ENCODE results near the gene COL4A3.

COL4A3 gene

GRCh38 chr2:227141301-227141700 is 23.1 kb upstream of the COL4A3 start:
- Histone ChIP-seq H3K36me3 (replicated peaks in 1 of 2; ENCODE audit: control insufficient read depth in 2 of 2, insufficient read depth in 2 of 2, low read length in 2 of 2) (no peaks in the 10 kb centered on the region), H4K91ac (ENCODE audit: low read depth, low read length, poor library complexity) (no peak overlapping the region), H3K4me3 (ENCODE audit: low read length in 2 of 2) (no peak overlapping the region), H2BK12ac (ENCODE audit: low read length) (no peak overlapping the region), H3K79me1 (ENCODE audit: low read depth, low read length) (no peaks in the 10 kb centered on the region), H2BK120ac (ENCODE audit: low read depth, low read length) (no peak overlapping the region), H3K4me1 (ENCODE audit: control insufficient read depth in 2 of 2, insufficient read depth in 1 of 2, low read depth in 1 of 2, low read length in 2 of 2) (no peaks in the 10 kb centered on the region), H2BK15ac (ENCODE audit: low read length) (no peak overlapping the region), H2AK5ac (ENCODE audit: low read depth, low read length) (no peak overlapping the region), H3K4ac (ENCODE audit: low read length) (no peak overlapping the region), H3K4me2 (ENCODE audit: insufficient read depth, low read length, poor library complexity, severe bottlenecking) (no peak overlapping the region), H3K9me3 (replicated peaks in 1 of 2; ENCODE audit: control insufficient read depth in 2 of 2, insufficient read depth in 1 of 2, low read depth in 1 of 2, low read length in 2 of 2) (no peaks in the 10 kb centered on the region), H3K14ac (ENCODE audit: low read length) (no peak overlapping the region), H3K27me3 (ENCODE audit: control insufficient read depth in 3 of 3, insufficient read depth in 3 of 3, low read depth in 1 of 3, low read length in 3 of 3) (peaks cover 0 to 13% (median 0%) of the 10 kb centered on the region in 3 experiments), H3K18ac (ENCODE audit: low read length) (no peak overlapping the region), H3K23ac (ENCODE audit: low read depth, low read length, poor library complexity) (no peak overlapping the region), H2BK5ac (ENCODE audit: low read length) (no peak overlapping the region), H4K8ac (ENCODE audit: low read depth, low read length) (no peak overlapping the region), H2AFZ (ENCODE audit: low read length) (no peak overlapping the region), H3K27ac (replicated peaks; ENCODE audit: low read length) (no peak overlapping the region), H3K9ac (ENCODE audit: low read depth, low read length, poor library complexity) (no peak overlapping the region)
- DNase-seq (ENCODE audit: low spot score), result no peak
- WGBS, 2 donors (ENCODE audit: extremely low coverage in 2 of 2, insufficient read length in 2 of 2, insufficient replicate concordance in 1 of 2), result 100% methylated on average over 2 of the region's 4 CpGs; no CpG with 5 or more reads in 1 of the 2 donors

GRCh38 chr2:227143895-227144294 is 20.5 kb upstream of the COL4A3 start:
- H3K27ac ChIP-seq (replicated peaks; ENCODE audit: low read length), result no peak overlapping the region
- no peak overlapping the region for H2BK120ac ChIP-seq (ENCODE audit: low read depth, low read length)
- no peak overlapping the region for H3K14ac ChIP-seq (ENCODE audit: low read length)
- H3K23ac ChIP-seq (ENCODE audit: low read depth, low read length, poor library complexity), result no peak overlapping the region
- no peak overlapping the region for H3K4me3 ChIP-seq (ENCODE audit: low read length in 2 of 2)
- no peaks in the 10 kb centered on the region for H3K4me1 ChIP-seq (ENCODE audit: control insufficient read depth in 2 of 2, insufficient read depth in 1 of 2, low read depth in 1 of 2, low read length in 2 of 2)
- no peak overlapping the region for H2BK12ac ChIP-seq (ENCODE audit: low read length)
- no peak overlapping the region for H2BK5ac ChIP-seq (ENCODE audit: low read length)
- DNase-seq (ENCODE audit: low spot score), result no peak
- no peaks in the 10 kb centered on the region for H3K36me3 ChIP-seq (replicated peaks in 1 of 2; ENCODE audit: control insufficient read depth in 2 of 2, insufficient read depth in 2 of 2, low read length in 2 of 2)
- peaks cover 0 to 5% of the 10 kb centered on the region in 2 donors for H3K9me3 ChIP-seq (replicated peaks in 1 of 2; ENCODE audit: control insufficient read depth in 2 of 2, insufficient read depth in 1 of 2, low read depth in 1 of 2, low read length in 2 of 2)
- H3K4me2 ChIP-seq (ENCODE audit: insufficient read depth, low read length, poor library complexity, severe bottlenecking), result no peak overlapping the region
- no peak overlapping the region for H4K91ac ChIP-seq (ENCODE audit: low read depth, low read length, poor library complexity)
- no peak overlapping the region for H3K9ac ChIP-seq (ENCODE audit: low read depth, low read length, poor library complexity)
- H2AFZ ChIP-seq (ENCODE audit: low read length), result no peak overlapping the region
- H3K4ac ChIP-seq (ENCODE audit: low read length), result no peak overlapping the region
- WGBS, 2 donors (ENCODE audit: extremely low coverage in 2 of 2, insufficient read length in 2 of 2, insufficient replicate concordance in 1 of 2), result no CpG with 5 or more reads among the region's 1 CpG
- no peak overlapping the region for H4K8ac ChIP-seq (ENCODE audit: low read depth, low read length)
- H3K18ac ChIP-seq (ENCODE audit: low read length), result no peak overlapping the region
- H2AK5ac ChIP-seq (ENCODE audit: low read depth, low read length), result no peak overlapping the region
- H3K79me1 ChIP-seq (ENCODE audit: low read depth, low read length), result no peaks in the 10 kb centered on the region
- H2BK15ac ChIP-seq (ENCODE audit: low read length), result no peak overlapping the region
- peaks cover 0 to 3% (median 0%) of the 10 kb centered on the region in 3 experiments for H3K27me3 ChIP-seq (ENCODE audit: control insufficient read depth in 3 of 3, insufficient read depth in 3 of 3, low read depth in 1 of 3, low read length in 3 of 3)

- Histone ChIP-seq H2BK12ac (ENCODE audit: low read length) (no peak overlapping the region), H4K91ac (ENCODE audit: low read depth, low read length, poor library complexity) (no peak overlapping the region), H3K79me1 (ENCODE audit: low read depth, low read length) (no peaks in the 10 kb centered on the region), H2AFZ (ENCODE audit: low read length) (no peak overlapping the region), H3K4me2 (ENCODE audit: insufficient read depth, low read length, poor library complexity, severe bottlenecking) (no peak overlapping the region), H3K4me1 (ENCODE audit: control insufficient read depth in 2 of 2, insufficient read depth in 1 of 2, low read depth in 1 of 2, low read length in 2 of 2) (no peaks in the 10 kb centered on the region), H2BK5ac (ENCODE audit: low read length) (no peak overlapping the region), H3K14ac (ENCODE audit: low read length) (no peak overlapping the region), H3K27ac (replicated peaks; ENCODE audit: low read length) (no peak overlapping the region), H3K4me3 (ENCODE audit: low read length in 2 of 2) (no peak overlapping the region), H2AK5ac (ENCODE audit: low read depth, low read length) (no peak overlapping the region), H3K36me3 (replicated peaks in 1 of 2; ENCODE audit: control insufficient read depth in 2 of 2, insufficient read depth in 2 of 2, low read length in 2 of 2) (no peaks in the 10 kb centered on the region), H3K9ac (ENCODE audit: low read depth, low read length, poor library complexity) (no peak overlapping the region), H4K8ac (ENCODE audit: low read depth, low read length) (no peak overlapping the region), H3K9me3 (replicated peaks in 1 of 2; ENCODE audit: control insufficient read depth in 2 of 2, insufficient read depth in 1 of 2, low read depth in 1 of 2, low read length in 2 of 2) (peaks cover 0 to 5% of the 10 kb centered on the region in 2 donors), H3K4ac (ENCODE audit: low read length) (no peak overlapping the region), H2BK120ac (ENCODE audit: low read depth, low read length) (no peak overlapping the region), H2BK15ac (ENCODE audit: low read length) (no peak overlapping the region), H3K23ac (ENCODE audit: low read depth, low read length, poor library complexity) (no peak overlapping the region), H3K27me3 (ENCODE audit: control insufficient read depth in 3 of 3, insufficient read depth in 3 of 3, low read depth in 1 of 3, low read length in 3 of 3) (peaks cover 0 to 3% (median 0%) of the 10 kb centered on the region in 3 experiments), H3K18ac (ENCODE audit: low read length) (no peak overlapping the region)
- no CpG with 5 or more reads among the region's 6 CpGs for WGBS, 2 donors (ENCODE audit: extremely low coverage in 2 of 2, insufficient read length in 2 of 2, insufficient replicate concordance in 1 of 2)
- DNase-seq (ENCODE audit: low spot score), result no peak
Observed at GRCh38 chr2:227146456-227146855, 18.0 kb upstream of the COL4A3 start.

- H3K23ac ChIP-seq (ENCODE audit: low read depth, low read length, poor library complexity), result no peak overlapping the region
- no peak overlapping the region for H3K4ac ChIP-seq (ENCODE audit: low read length)
- no peak overlapping the region for H2AFZ ChIP-seq (ENCODE audit: low read length)
- no CpG with 5 or more reads among the region's 3 CpGs for WGBS, 2 donors (ENCODE audit: extremely low coverage in 2 of 2, insufficient read length in 2 of 2, insufficient replicate concordance in 1 of 2)
- H3K18ac ChIP-seq (ENCODE audit: low read length), result no peak overlapping the region
- H3K27me3 ChIP-seq (ENCODE audit: control insufficient read depth in 3 of 3, insufficient read depth in 3 of 3, low read depth in 1 of 3, low read length in 3 of 3), result peaks cover 0 to 3% (median 0%) of the 10 kb centered on the region in 3 experiments
- H2AK5ac ChIP-seq (ENCODE audit: low read depth, low read length), result no peak overlapping the region
- H2BK15ac ChIP-seq (ENCODE audit: low read length), result no peak overlapping the region
- H3K4me3 ChIP-seq (ENCODE audit: low read length in 2 of 2), result no peak overlapping the region
- H3K4me2 ChIP-seq (ENCODE audit: insufficient read depth, low read length, poor library complexity, severe bottlenecking), result no peak overlapping the region
- H3K9me3 ChIP-seq (replicated peaks in 1 of 2; ENCODE audit: control insufficient read depth in 2 of 2, insufficient read depth in 1 of 2, low read depth in 1 of 2, low read length in 2 of 2), result peaks cover 0 to 5% of the 10 kb centered on the region in 2 donors
- no peaks in the 10 kb centered on the region for H3K4me1 ChIP-seq (ENCODE audit: control insufficient read depth in 2 of 2, insufficient read depth in 1 of 2, low read depth in 1 of 2, low read length in 2 of 2)
- H4K8ac ChIP-seq (ENCODE audit: low read depth, low read length), result no peak overlapping the region
- H4K91ac ChIP-seq (ENCODE audit: low read depth, low read length, poor library complexity), result no peak overlapping the region
- H3K27ac ChIP-seq (replicated peaks; ENCODE audit: low read length), result no peak overlapping the region
- H2BK12ac ChIP-seq (ENCODE audit: low read length), result no peak overlapping the region
- H2BK120ac ChIP-seq (ENCODE audit: low read depth, low read length), result no peak overlapping the region
- no peak overlapping the region for H3K9ac ChIP-seq (ENCODE audit: low read depth, low read length, poor library complexity)
- no peaks in the 10 kb centered on the region for H3K36me3 ChIP-seq (replicated peaks in 1 of 2; ENCODE audit: control insufficient read depth in 2 of 2, insufficient read depth in 2 of 2, low read length in 2 of 2)
- DNase-seq (ENCODE audit: low spot score), result no peak
- H3K79me1 ChIP-seq (ENCODE audit: low read depth, low read length), result no peaks in the 10 kb centered on the region
- no peak overlapping the region for H3K14ac ChIP-seq (ENCODE audit: low read length)
- H2BK5ac ChIP-seq (ENCODE audit: low read length), result no peak overlapping the region
Observed at GRCh38 chr2:227147023-227147422, 17.4 kb upstream of the COL4A3 start.
